Measurements from ENCODE around the gene KLHL7.

DNA sequence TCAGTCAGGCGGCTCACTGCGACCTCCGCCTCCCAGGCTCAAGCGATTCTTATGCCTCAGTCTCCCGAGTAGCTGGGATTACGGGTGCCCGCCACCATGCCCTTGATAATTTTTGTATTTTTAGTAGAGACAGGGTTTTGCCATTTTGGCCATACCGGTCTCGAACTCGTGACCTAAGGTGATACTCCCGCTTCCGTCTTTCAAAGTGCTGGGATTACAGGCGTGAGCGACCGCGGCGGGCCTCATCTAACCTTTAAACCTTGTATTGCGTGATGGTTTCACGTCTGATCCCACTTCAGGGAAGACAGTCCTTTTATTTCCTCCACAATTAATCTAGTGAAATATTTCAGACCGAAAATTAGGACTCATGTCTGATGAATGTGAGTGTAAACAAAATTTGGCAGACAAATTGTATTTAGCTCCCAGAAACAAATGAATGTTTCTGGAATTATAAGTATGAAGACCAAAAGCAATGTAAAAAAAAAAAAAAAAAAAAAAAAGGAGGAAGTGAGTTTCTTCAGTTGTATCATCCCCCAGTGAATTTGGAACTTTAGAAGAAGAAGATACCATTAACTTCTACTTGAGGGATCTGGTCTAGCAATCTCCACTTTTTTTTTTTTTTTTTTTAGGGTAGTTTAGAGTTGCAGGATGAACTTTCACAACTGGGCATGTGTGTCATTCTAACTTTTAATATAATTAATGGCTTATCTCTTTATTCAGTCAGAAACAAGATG lies 77.9 kb downstream of the KLHL7 start:
- TF ChIP-seq, protein P1, sequence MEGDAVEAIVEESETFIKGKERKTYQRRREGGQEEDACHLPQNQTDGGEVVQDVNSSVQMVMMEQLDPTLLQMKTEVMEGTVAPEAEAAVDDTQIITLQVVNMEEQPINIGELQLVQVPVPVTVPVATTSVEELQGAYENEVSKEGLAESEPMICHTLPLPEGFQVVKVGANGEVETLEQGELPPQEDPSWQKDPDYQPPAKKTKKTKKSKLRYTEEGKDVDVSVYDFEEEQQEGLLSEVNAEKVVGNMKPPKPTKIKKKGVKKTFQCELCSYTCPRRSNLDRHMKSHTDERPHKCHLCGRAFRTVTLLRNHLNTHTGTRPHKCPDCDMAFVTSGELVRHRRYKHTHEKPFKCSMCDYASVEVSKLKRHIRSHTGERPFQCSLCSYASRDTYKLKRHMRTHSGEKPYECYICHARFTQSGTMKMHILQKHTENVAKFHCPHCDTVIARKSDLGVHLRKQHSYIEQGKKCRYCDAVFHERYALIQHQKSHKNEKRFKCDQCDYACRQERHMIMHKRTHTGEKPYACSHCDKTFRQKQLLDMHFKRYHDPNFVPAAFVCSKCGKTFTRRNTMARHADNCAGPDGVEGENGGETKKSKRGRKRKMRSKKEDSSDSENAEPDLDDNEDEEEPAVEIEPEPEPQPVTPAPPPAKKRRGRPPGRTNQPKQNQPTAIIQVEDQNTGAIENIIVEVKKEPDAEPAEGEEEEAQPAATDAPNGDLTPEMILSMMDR (IDR thresholded peaks at IDR 0.05; ENCODE audit: poor library complexity, severe bottlenecking) = no peak
- TF ChIP-seq, protein P2, sequence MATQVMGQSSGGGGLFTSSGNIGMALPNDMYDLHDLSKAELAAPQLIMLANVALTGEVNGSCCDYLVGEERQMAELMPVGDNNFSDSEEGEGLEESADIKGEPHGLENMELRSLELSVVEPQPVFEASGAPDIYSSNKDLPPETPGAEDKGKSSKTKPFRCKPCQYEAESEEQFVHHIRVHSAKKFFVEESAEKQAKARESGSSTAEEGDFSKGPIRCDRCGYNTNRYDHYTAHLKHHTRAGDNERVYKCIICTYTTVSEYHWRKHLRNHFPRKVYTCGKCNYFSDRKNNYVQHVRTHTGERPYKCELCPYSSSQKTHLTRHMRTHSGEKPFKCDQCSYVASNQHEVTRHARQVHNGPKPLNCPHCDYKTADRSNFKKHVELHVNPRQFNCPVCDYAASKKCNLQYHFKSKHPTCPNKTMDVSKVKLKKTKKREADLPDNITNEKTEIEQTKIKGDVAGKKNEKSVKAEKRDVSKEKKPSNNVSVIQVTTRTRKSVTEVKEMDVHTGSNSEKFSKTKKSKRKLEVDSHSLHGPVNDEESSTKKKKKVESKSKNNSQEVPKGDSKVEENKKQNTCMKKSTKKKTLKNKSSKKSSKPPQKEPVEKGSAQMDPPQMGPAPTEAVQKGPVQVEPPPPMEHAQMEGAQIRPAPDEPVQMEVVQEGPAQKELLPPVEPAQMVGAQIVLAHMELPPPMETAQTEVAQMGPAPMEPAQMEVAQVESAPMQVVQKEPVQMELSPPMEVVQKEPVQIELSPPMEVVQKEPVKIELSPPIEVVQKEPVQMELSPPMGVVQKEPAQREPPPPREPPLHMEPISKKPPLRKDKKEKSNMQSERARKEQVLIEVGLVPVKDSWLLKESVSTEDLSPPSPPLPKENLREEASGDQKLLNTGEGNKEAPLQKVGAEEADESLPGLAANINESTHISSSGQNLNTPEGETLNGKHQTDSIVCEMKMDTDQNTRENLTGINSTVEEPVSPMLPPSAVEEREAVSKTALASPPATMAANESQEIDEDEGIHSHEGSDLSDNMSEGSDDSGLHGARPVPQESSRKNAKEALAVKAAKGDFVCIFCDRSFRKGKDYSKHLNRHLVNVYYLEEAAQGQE (IDR thresholded peaks at IDR 0.05; ENCODE audit: borderline replicate concordance) = no peak
- TF ChIP-seq EZH2 (IDR thresholded peaks at IDR 0.05; ENCODE audit: borderline replicate concordance, insufficient read depth, low read length, poor library complexity, severe bottlenecking) = no peak
- no peak for TF ChIP-seq TAF1 (IDR thresholded peaks at IDR 0.05; ENCODE audit: low read depth)
- no peak for TF ChIP-seq RAD21 (conservative IDR thresholded peaks at IDR 0.05)
- TF ChIP-seq EP300 (conservative IDR thresholded peaks at IDR 0.05; ENCODE audit: poor library complexity, severe bottlenecking) = no peak
- no peak for TF ChIP-seq POLR2AphosphoS5 (IDR thresholded peaks at IDR 0.05)
- TF ChIP-seq MXI1 (conservative IDR thresholded peaks at IDR 0.05; ENCODE audit: poor library complexity, severe bottlenecking) = no peak
- no peak for TF ChIP-seq SMC3 (conservative IDR thresholded peaks at IDR 0.05; ENCODE audit: poor library complexity)

All from neural cell (in vitro differentiated cells).